NCI-H524 (cell line): ENCODE results near the gene ANKRD10.
"Not testable (repeated sequence)": the region's sequence is repeated elsewhere in the genome, so short reads cannot be mapped to it uniquely, and the experiment has no call there.

Experiments
- DNase-seq, 2 experiments: peaks; one replicate each; lab custom pipeline; 2025; lab: John Stamatoyannopoulos, UW

The ANKRD10 gene

DNA sequence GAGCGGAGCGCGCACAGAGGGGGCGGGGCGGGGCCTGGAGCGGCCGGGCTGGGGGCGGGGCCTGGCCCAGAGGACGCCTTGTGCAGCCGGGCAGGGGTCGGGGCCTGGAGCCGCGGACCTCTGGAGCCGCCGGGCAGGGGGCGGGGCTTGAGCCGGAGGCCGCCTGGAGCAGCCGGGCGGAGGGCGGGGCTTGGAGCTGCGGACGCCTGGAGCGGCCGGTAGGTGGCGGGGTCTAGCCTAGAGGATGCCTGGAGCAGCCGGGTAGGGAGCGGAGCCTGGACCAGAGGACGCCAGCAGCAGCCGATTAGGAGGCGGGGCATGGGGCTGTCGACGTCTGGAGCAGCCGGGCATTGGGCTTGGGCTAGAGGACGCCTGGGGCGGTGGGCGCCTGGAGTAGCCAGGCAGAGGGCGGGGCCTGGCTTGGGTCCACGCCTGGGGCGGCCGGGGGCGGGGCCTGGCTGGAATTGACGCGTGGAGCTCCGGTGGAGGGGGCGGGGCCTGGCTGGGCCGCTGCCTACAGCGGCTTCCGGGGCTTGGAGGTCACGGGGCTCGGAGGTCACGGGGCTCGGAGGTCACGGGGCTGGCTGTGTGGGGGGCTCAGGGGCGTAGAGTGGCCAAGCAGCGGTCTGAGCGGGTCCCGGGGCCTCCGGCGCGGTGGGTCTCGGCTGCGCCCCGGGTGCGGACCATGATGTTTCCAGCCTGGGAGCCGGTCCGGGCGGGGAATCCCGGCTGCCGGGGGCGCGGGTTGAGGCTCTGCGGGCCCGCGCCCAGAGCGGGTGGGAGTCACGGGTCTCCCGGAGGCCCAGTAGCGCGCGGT, at the start of gene ANKRD10:
ANKRD10 (minus strand) TSS at position 13 of the 817 bp plus-strand sequence. CDS start 135 bp downstream, outside the sequence.
- peak; percentile 95 to 97 for DNase-seq

DNA sequence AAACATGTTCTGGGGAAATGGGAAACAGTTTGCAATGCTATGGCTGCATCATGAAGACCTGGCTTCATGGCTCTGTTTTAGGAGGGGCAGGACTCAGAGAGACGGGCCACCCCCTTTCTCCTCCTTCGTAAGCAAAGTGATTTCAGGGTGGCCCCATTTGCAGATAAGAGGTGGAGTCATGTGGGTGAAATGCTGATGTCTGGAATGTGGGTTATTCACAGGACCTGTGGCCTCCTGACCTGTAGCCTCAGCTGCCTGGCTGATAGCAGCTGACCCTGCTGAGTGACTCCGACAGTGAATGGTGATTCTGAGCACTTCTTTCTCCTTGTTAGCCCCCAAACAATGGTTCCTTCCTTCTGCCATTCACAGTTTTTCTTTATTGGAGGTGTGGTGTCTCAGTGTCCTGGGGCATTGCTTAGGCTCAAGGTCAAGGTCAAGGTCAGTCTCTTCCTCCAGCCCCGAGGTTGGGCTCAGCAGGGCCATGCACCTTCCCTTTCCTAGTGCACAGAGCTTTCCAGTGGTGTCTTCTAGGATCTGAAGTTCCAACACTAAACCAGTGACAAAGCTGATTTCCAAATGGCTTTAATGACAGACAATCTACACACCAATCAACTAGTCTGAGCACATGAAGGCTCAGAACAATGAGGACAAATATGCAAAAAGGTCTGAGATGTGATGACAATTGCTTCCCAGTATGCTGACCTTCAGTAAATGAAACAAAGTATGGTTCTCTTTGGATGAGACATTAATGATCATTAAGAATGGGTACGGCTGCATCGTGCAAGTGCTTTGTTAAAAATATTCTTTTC, 49.6 kb upstream of the ANKRD10 start:
- DNase-seq: no peak

DNA sequence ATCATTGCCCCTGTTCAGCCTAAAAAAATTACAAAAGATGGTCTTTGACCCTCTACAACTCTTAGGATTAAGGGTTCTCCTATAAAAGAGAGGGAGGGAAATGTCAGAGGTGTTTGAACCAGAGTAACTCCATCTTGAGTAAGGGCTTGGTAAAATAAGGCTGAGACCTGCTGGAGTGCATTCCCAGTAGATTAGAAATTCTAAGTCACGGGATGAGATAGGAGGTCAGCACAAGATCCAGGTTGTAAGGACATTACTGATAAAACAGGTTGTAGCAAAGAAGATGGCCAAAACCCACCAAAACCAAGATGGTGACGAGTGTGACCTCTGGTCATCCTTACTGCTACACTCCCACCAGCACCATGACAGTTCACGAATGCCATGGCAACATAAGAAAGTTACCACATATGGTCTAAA, 48.7 kb upstream of the ANKRD10 start:
- DNase-seq: no peak

DNA sequence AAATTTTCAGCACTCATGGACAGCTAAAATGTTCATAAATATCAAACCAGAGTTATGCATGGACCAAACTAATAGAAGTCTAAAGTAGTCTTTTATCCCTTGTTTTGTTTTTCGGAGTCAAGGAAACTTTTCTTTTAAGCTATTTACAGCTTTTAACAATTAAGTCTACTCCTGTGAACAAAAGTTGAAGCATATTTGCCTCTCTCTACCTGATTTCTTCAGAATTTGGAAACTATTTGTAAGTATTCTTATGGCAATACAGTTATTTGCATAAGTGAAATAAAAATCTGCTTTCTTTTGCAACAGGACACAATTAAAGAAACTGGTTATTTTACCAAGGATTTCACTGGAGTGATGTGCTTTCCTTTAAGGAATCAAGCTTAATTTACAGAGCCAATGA, 47.1 kb upstream of the ANKRD10 start:
- DNase-seq: no peak

DNA sequence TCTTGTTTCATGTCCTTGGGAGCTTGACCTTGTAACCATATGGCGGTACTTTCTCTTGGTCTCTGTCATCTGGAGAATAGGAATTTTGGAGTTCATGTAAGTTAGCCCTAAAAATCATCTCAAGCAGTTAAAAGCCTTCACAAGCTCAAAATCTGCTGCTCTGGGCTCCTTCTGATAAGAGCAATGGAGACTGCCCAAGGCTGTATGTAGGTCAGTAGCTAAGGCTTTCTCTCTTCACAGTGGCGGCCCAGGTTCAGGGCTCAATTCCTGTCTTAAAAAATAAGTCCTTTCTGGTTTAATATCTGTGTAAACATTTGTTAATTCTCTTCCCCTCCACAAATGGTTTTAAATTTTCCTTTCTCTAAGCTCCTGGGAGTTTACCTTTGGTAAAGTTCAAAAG, 45.3 kb upstream of the ANKRD10 start:
- DNase-seq: no peak

DNA sequence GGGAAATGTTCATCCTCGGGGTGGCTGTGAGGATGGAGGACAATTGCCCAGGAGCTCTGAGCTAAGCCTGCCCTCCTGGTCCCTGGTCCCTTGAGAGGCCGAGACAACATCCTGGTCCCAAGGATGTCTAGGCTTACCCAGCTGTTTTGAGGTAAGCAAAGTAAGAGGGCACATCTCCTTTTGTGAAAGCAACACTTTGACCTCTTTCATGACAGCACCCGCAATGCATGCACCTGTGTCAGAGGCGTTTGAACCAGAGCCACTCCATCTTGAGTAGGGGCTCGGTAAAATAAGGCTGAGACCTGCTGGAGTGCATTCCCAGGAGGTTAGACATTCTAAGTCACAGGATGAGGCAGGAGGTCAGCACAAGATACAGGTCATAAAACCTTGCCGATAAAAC, 43.1 kb upstream of the ANKRD10 start:
- no peak for DNase-seq

DNA sequence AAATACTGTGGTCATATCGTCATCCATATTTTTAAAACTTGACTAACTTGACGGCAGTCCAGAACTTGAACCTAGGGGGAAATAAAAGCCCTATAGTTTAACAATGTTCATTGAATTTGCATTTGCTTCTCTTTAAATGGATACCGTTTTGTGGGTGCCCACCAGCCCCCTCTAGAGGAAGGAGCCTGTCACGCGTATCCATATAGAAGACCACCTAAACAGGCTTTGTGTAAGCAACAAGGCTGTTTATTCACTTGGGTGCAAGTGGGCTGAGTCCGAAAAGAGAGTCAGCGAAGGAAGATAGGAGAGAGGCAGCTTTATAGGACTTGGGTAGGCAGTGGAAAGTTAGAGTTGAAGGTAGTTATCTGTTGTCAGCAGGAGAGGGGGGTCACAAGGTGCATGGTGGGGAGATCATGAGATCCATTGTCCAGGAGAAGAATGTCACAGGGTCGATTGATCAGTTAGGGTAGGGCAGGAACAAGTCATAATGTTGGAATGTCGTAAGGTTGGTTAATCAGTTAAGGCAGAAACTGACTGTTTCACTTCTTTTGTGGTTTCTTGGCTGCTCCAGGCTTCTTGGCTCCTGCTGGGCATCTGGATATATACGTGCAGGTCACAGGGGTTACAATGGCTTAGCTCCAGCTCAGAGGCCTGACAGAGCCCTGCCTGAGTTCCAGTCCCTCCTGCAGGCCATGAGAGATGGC, 42.5 kb upstream of the ANKRD10 start:
- no peak for DNase-seq

DNA sequence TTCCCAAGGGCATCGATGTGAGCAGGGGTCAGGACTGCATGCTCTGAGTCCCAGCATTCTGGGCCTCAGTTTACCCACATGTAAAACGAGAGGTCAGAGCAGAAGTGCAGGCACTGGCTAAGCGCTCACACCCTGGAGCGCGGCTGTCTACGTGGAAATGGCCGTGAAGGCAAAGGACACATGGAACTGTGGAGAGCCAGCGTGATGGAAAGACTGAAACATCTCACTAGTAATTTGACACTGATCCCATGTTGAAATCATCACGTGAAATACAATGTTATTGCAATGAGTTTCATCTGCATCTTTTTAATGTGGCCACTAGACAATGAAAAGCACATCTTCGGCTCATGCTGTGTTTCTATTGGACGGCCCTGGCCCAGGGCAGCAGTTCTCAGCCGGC, 41.3 kb upstream of the ANKRD10 start:
- DNase-seq: not testable (repeated sequence)

DNA sequence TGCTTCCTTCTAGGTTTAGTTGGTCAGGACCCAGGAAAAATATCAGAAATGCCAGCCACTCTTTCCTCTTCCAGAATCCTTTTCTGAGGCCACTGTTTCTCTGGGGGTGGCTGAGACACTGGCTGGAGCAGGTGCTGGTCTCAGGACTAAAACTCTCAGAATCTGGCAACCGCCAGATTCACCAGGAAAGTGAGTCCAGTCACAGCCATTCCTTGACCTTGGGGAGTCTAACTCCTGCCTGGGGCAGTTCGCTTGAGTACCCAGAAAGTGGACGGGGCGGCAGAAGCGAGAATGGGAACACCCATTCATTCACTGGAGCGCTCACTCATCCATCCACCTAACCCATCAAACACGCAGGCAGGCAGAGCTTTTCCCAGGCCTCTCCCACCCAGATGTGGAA, 40.7 kb upstream of the ANKRD10 start:
- not testable (repeated sequence) for DNase-seq

DNA sequence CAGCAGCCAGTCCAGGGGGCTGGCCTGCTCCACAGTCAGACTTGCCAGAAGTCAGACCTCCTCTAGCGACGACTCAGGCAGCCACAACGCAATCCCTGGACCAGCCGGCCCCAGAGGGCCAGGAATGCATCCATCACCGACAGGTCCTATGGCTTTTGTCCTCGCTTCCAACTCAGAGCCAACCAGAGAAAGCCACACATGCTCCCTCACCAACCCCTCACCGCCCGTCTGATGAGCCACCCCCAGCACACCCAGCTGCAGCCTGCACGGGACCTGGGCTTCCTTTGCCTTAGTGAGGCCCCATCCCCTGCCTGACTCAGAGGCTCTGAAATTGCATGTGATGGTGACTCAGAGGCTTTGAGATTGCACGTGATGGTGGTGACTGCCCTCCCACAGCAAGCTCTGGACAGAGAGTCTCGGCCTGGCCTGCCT, 40.2 kb upstream of the ANKRD10 start:
- not testable (repeated sequence) for DNase-seq

DNA sequence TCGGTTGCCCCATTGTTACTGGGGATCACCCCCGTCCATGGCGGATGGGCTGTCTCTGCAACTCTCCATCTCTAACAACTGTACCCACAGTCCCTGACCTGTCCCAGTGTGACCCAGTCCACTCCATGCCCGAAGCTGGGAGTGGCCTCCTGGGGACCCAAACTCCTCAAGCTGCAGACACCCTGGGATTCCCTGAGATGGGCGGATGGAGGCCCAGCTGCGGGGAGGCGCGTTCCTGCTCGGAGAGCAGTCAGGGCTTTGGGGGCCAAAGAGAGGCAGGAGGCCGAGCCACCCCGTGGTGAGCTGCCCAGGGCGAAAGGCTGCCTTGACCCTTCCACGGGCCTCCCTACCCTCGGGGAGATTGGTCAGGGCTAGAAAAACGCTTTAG, 39.7 kb upstream of the ANKRD10 start:
- DNase-seq: not testable (repeated sequence)

DNA sequence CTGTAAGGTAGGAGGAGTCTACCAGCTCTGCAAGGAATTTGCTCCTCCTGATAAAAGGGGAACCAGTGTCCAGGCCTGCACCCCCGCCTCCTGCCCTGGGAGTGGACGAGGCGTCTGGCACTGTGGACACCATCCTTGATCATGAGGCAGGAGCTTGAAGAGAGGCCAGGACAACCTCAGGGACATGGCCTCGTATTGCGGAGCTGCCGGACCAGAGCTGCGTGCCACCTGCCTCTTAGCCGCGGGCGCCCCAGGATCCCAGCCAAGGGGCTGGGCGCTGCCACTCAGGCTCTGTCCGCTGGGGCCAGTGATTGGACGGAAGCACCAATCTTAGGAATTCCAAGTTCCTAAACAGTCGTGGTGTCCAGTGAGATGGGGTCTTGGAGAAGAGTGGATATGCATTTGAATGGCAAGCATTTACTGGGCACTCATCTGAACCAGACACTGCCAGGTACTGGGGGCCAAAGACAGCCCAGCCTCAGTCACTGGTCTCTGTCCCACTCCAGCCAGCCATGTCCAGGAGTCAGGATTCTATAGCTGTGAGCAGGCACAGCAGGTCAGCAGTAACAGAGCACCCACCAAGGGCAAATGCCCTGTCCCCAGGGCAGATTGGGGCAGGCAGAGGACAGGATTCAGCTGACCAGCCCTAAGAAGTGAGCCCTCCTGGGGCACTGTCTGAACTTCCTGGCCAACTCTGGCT, 39.1 kb upstream of the ANKRD10 start:
- no peak for DNase-seq

DNA sequence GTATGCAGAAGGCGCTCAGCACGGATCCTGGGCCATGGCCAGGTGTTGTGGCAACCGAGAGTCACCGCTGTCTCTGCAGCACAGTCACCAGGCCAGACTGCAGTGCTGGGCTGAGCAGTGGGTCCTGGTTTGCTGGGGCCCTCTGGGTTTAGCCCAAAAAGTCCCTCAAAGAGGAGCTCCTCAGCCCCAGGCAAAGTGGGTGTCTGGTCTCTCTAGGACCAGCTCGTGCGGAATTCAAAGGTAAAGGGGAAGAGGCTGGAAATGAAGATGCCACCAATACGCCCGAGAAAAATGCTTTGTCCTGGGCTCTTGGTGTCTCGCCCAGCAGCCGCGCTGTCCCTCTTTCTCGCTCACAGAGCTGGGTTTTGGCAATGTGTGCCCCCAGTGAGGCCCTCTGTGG, 38.5 kb upstream of the ANKRD10 start:
- DNase-seq: no peak

DNA sequence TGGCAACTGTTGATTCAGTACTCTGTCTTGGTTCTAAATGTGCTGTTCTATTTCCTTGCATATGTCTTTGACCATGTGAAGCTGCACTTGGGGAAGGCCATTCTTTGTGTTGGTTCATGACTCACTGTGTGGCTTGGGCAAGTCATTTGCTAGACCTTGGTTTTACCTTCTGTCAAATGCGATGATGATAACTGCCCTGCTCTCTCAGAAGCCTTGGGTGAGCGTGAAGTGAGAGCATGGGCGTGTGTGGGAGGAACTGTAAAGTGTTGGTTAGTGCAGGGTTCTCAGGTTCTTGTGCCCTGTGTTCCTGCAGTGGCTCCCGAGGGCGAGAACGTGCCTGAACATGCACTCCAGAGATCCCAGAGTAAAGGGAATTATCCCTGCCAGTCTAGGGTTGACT, 37.3 kb upstream of the ANKRD10 start:
- not testable (repeated sequence) for DNase-seq

DNA sequence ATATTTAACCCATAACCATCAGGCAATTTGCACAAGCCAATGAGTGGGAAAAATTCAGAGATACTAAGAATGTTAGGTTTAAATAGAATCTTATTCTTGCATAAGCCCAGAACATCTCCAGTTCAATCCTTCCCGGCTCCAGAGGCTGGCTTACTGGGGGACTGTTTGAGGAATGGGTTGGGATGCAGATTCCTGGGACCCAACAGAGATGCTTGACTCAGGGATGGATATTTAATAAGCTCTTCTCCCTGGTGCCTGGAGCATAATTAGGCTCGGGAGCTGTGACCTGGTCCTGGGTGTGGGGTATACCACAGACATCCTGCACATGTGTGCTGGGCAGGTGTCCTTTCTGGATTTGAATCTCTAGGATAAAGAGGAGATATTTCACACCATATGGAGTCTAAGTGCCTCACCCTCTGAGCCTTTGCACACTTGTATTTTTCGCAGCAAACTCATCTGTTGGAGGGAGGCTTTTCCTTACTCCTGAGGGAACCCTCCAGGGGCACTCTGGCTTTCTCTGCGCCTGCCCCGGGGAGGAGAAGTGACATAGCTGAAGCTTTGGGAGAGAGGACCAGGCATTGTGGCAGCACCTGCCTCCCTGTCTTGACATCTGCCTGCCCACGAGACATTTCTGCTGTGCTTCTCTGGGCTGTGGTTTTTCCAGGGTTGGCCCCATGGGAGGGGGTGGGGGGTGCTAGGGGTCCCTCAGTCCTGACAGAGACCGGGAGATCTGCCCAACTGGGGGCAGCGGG, 36.1 kb upstream of the ANKRD10 start:
- peak in 1 of 2 experiments; percentile 61 for DNase-seq

DNA sequence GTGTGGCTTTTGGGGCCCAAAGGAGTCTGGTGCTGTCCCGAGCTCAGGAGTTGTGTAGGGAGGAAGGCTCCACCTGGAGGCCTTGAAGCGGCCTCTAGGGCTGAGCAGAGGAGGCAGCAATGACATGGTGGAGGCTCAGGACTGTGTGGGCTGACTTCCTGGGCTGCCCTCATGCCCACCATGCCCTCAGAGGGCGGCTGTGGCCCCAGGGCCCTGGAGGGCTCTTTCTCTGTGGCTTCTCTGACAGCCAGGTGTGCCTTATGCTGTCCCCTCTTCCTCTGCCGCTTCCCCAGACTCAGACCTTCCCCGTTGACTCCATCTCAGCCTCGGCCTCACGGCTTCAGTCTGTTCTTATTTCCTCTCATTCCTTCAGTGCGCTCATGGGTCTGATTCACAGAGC, 35.5 kb upstream of the ANKRD10 start:
- no peak for DNase-seq

DNA sequence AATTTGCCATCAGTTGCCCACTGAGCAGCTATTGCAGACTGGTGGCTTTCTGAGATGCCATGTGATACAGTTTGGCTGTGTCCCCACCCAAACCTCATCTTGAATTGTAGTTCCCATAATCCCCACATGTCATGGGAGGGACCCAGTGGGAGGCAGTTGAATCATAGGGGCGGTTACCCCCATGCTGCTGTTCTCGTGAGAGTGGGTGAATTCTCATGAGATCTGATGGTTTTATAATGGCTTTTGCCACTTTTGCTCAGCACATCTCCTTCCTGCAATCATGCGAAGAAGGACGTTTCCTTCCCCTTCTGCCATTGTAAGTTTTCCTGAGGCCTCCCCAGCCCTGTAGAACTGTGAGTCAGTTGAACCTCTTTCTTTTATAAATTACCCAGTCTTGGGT, 34.8 kb upstream of the ANKRD10 start:
- DNase-seq: no peak

DNA sequence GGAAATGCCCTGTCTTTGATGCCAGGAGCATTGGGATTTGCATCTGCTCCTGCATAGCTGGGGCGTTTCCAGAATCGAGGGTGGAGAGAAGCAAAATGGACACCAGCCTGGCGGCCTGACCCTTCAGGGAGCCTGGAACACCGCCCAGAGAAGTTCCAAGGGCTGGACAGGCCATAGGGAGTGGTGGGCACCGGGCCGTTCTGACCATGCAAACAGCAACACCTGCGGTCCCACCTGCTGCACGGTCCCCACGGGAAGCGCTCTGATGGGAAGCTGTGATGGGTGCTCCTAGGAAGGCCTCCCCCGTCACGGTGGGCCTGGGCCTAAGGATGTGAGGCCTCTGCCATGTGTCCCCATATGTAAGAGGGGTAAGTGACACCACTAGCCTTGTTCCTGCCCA, 34.2 kb upstream of the ANKRD10 start:
- DNase-seq: no peak

DNA sequence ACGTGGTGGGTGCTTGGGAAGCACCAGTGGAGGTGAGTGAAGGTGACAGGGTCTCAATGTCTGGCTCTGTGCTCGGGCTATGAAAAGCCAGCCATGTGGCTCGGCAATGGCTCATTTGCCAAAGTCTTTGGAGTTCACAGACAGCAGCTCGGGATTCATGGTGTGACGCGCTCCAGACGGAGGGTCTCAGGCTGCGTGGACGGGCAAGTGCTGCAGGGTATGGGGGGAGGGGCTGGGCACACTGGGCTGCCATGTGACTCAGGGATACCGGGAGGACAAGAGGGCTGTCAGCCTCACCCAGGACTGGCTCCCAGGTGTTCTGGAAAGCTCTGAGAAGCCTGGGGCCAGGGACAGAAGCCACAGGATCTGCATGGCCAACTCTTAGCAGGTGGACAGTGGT, 32.5 kb upstream of the ANKRD10 start:
- DNase-seq: not testable (repeated sequence)

DNA sequence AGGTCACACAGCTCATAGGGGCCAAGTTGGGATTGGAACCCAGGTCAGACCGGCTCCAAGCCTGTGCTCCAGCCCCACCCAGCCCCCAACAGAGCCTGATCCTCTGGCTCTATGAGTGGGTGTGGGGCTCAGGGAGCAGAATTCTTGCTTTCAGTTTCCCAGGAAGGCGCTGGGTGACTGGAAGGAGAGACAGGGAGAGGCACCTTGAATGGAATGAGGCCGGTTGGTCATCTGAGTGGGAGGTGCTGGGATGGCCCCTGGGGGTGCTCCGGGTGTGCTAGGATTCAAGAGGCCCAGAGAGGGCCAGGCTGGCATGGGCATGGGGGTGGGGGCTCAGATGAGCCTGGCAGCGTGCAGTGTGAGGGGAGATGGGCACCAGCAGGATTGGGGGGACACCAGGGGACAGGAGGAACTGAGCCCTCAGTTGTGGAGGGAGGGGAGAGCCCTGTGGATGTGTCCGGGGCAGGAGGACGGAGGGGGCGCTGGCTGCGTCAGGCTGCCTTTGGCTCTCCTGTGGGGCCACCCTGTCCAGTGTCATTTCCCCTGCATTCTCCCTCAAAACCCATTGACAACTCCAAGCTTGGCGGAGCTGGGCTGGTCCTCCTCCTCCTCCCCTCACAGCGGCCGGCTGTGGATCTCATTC, 31.2 kb upstream of the ANKRD10 start:
- no peak for DNase-seq
